A673 (cell line): ENCODE measurements around the gene XPO6. TPM values are rescaled to one million over a fixed set of nuclear protein-coding genes. Genes with fewer than 3 reads are reported as not detected.

Experiments used
- BruUV-seq: library from RNA; stranded (reverse); fragments of 400-500 nt; replicated peaks from 2 replicates; lab custom pipeline; 2021; lab: Mats Ljungman, UMichigan
- CTCF ChIA-PET: fragments of 300-600 bp; sonication (Branson Sonifier 250); formaldehyde crosslinking; loops from one replicate; lab custom pipeline; 2022; ENCODE audit warnings: antibody characterized with exemption; lab: Charles Lee
- POLR2A ChIA-PET: fragments of 300-600 bp; sonication (Branson Sonifier 250); formaldehyde crosslinking; loops from one replicate; lab custom pipeline; 2022; ENCODE audit warnings: antibody characterized with exemption; ENCODE audit not compliant: low non-redundant PET; lab: Charles Lee
- DNase-seq: peaks from one replicate; pipeline ENCODE4 v3.0.0-alpha.2; 2015; ENCODE audit warnings: low spot score
- H3K27ac ChIP-seq: fragments of 200-600 bp; sonication (generic); 2 replicates; pipeline ENCODE4 v1.5.1; 2016; ENCODE audit warnings: mixed run types, low read depth, mild to moderate bottlenecking, mixed read lengths, antibody characterized with exemption, low read length; ENCODE audit not compliant: poor library complexity, severe bottlenecking
- H3K27me3 ChIP-seq: fragments of 200-600 bp; sonication (generic); replicated peaks from 2 replicates; pipeline ENCODE4 v1.6.1; 2017; ENCODE audit warnings: mixed run types, low read depth, mild to moderate bottlenecking, mixed read lengths, antibody characterized with exemption, low read length; ENCODE audit not compliant: insufficient read depth, poor library complexity
- H3K36me3 ChIP-seq: fragments of 200-600 bp; sonication (generic); 2 replicates; pipeline ENCODE4 v1.6.1; 2016; ENCODE audit warnings: mixed run types, mild to moderate bottlenecking, mixed read lengths, antibody characterized with exemption, low read length; ENCODE audit not compliant: insufficient read depth, poor library complexity, severe bottlenecking
- H3K4me1 ChIP-seq: fragments of 200-600 bp; sonication (generic); 2 replicates; pipeline ENCODE4 v1.6.1; 2017; ENCODE audit warnings: mixed run types, mild to moderate bottlenecking, mixed read lengths, antibody characterized with exemption, low read length; ENCODE audit not compliant: insufficient read depth, poor library complexity, severe bottlenecking
- H3K4me3 ChIP-seq: fragments of 200-600 bp; sonication (generic); 2 replicates; pipeline ENCODE4 v1.5.1; 2016; ENCODE audit warnings: low read depth, mixed run types, mild to moderate bottlenecking, mixed read lengths, low read length; ENCODE audit not compliant: poor library complexity, severe bottlenecking
- H3K9me3 ChIP-seq: fragments of 200-600 bp; sonication (generic); 2 replicates; pipeline ENCODE4 v1.6.1; 2016; ENCODE audit warnings: mixed run types, low read depth, mild to moderate bottlenecking, mixed read lengths, antibody characterized with exemption, low read length; ENCODE audit not compliant: poor library complexity, severe bottlenecking
- EZH2 ChIP-seq: fragments of 200-600 bp; sonication (generic); IDR thresholded peaks from 2 replicates; pipeline ENCODE4 v1.6.1; 2017; ENCODE audit warnings: borderline replicate concordance, low read depth, mild to moderate bottlenecking, mixed read lengths, antibody characterized with exemption, low read length; ENCODE audit not compliant: poor library complexity, severe bottlenecking
- intact Hi-C: fragments of 100-400 bp; cut with micrococcal nuclease; formaldehyde crosslinking; loops from one replicate; pipeline ENCODE4 v1.10.0; 2022; ENCODE audit not compliant: unreplicated experiment
- total RNA-seq: library from RNA; stranded (reverse); gene quantifications from 2 replicates; pipeline ENCODE4 v1.2.3, GENCODE V29; 2021
- TF ChIP-seq, protein P1 (sequence below): fragments of 300-800, 200-600 bp; sonication (generic); conservative IDR thresholded peaks from 2 replicates; pipeline ENCODE4 v1.5.1; 2017; ENCODE audit warnings: low read depth, mild to moderate bottlenecking, antibody characterized with exemption, low read length, moderate library complexity, mixed read lengths

Gene XPO6
- total RNA-seq, 1 experiment from 2014 or later = 155 TPM

DNA sequence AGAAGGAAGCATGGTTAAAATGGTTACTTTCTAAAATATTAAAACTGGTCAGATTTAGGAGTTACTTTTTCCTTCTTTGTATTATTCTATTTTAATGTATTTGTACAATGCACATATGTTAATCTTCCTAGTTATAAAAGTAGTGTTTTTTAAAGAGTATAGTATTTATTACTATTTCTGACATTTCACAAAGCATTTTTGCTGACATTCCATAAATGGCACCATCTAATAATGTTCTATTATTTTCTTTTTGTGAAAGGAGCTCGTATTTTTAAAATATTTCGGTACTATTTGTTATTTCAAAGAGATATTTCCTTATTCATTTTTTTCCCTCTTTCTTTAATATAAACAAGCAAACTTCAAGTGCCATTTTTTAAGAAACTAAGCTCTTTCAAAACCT, 100.8 kb downstream of the XPO6 start:
- Histone ChIP-seq H3K9me3 (no peaks in the 10 kb centered on the region), H3K36me3 (peaks cover 80% of the 10 kb centered on the region), H3K4me3 (no peak overlapping the region), H3K4me1 (no peaks in the 10 kb centered on the region), H3K27ac (no peak overlapping the region), H3K27me3 (no peaks in the 10 kb centered on the region)
- intact Hi-C loops = no loop called here
- DNase-seq = no peak
- no peak for TF ChIP-seq EZH2
- TF ChIP-seq, protein P1, sequence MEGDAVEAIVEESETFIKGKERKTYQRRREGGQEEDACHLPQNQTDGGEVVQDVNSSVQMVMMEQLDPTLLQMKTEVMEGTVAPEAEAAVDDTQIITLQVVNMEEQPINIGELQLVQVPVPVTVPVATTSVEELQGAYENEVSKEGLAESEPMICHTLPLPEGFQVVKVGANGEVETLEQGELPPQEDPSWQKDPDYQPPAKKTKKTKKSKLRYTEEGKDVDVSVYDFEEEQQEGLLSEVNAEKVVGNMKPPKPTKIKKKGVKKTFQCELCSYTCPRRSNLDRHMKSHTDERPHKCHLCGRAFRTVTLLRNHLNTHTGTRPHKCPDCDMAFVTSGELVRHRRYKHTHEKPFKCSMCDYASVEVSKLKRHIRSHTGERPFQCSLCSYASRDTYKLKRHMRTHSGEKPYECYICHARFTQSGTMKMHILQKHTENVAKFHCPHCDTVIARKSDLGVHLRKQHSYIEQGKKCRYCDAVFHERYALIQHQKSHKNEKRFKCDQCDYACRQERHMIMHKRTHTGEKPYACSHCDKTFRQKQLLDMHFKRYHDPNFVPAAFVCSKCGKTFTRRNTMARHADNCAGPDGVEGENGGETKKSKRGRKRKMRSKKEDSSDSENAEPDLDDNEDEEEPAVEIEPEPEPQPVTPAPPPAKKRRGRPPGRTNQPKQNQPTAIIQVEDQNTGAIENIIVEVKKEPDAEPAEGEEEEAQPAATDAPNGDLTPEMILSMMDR = no peak
- no TSS peak for BruUV-seq
- CTCF ChIA-PET = no interaction called here
- POLR2A ChIA-PET = interaction anchor here (0.6 kb wide), 1 partner anchor 21 kb away, joined by 3 read pairs; no protein-coding TSS in a partner anchor

DNA sequence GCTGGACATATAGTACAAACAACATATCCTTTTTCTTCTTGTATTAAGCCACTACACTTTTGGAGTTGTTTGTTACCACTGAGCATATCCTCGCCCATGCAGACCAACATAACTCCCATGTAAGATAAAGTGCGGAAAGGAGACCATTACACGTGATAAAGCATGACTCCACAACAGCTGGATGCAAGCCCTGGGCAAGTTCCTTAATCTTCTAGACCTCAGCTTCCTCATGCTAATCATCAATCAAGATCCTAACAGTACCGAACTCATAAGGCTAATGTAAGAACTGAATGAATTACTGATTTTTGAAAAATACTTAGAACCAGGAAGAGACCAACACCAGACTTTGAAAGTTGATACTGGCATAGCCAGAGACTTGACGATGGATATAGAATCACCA, 101.3 kb downstream of the XPO6 start:
- POLR2A ChIA-PET = interaction anchor here (0.6 kb wide), 1 partner anchor 20 kb away, joined by 3 read pairs; no protein-coding TSS in a partner anchor
- no peaks in the 10 kb centered on the region for H3K9me3 ChIP-seq
- no TSS peak for BruUV-seq
- intact Hi-C loops = no loop called here
- H3K27ac ChIP-seq = no peak overlapping the region
- DNase-seq = no peak
- CTCF ChIA-PET = no interaction called here
- H3K4me3 ChIP-seq = no peak overlapping the region
- TF ChIP-seq, protein P1 = no peak
- no peak for TF ChIP-seq EZH2
- H3K36me3 ChIP-seq = peaks cover 81% of the 10 kb centered on the region
- H3K27me3 ChIP-seq = no peaks in the 10 kb centered on the region
- H3K4me1 ChIP-seq = no peaks in the 10 kb centered on the region

DNA sequence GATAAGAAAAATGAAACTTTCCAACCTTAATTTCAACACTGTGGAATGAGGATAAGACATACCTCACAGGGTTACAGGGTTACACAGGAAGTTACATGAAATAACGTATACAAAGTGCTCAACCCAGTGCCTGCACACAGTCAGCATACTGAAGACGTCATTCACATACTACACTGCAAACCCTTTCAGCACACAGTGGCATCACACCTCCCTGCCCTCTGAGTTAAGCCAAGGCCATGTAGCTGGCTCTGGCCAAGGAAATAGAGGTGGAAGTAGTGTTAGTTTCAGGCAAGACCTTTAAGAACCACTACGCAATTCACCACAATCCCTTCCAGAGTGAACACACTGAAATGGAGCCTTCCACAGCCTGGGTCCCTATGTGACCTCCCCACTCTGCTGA, 101.7 kb downstream of the XPO6 start:
- TF ChIP-seq EZH2 = no peak
- TF ChIP-seq, protein P1 = no peak
- ChIA-PET CTCF (no interaction called here), POLR2A (no interaction called here)
- Histone ChIP-seq H3K27ac (no peak overlapping the region), H3K9me3 (no peaks in the 10 kb centered on the region), H3K27me3 (no peaks in the 10 kb centered on the region), H3K4me3 (no peak overlapping the region), H3K36me3 (peaks cover 80% of the 10 kb centered on the region), H3K4me1 (no peaks in the 10 kb centered on the region)
- intact Hi-C loops = no loop called here
- DNase-seq = no peak
- no TSS peak for BruUV-seq
